Measurements from ENCODE around the gene MALL.
"Not testable (repeated sequence)": the region's sequence is repeated elsewhere in the genome, so short reads cannot be mapped to it uniquely, and the experiment has no call there.

MALL gene

GRCh38 chr2:110115291-110116032 is at the start of gene MALL:
Gene MALL, minus strand, starts transcription at chr2:110115822. Its CDS starts 30 bp downstream, at chr2:110115792.
- peak; percentile 84 for DNase-seq (ENCODE audit: low spot score)

- DNase-seq (ENCODE audit: low spot score) = peak; percentile 76
Observed at GRCh38 chr2:110157153-110157793, 41.7 kb upstream of the MALL start.

- not testable (repeated sequence) for DNase-seq (ENCODE audit: low spot score)
Observed at GRCh38 chr2:110154828-110155227, 39.2 kb upstream of the MALL start.

- not testable (repeated sequence) for DNase-seq (ENCODE audit: low spot score)
Observed at GRCh38 chr2:110154188-110154587, 38.6 kb upstream of the MALL start.

- no peak for DNase-seq (ENCODE audit: low spot score)
Observed at GRCh38 chr2:110153416-110153815, 37.8 kb upstream of the MALL start.

- no peak for DNase-seq (ENCODE audit: low spot score)
Observed at GRCh38 chr2:110152943-110153342, 37.3 kb upstream of the MALL start.

GRCh38 chr2:110149330-110150220 is 34.0 kb upstream of the MALL start:
- DNase-seq (ENCODE audit: low spot score) = peak; percentile 73

- DNase-seq (ENCODE audit: low spot score) = no peak
Observed at GRCh38 chr2:110146945-110147332, 31.3 kb upstream of the MALL start.

- no peak for DNase-seq (ENCODE audit: low spot score)
Observed at GRCh38 chr2:110146183-110146944, 30.7 kb upstream of the MALL start.

- no peak for DNase-seq (ENCODE audit: low spot score)
Observed at GRCh38 chr2:110143982-110144381, 28.4 kb upstream of the MALL start.

- no peak for DNase-seq (ENCODE audit: low spot score)
Observed at GRCh38 chr2:110140401-110140800, 24.8 kb upstream of the MALL start.

- DNase-seq (ENCODE audit: low spot score) = no peak
Observed at GRCh38 chr2:110134025-110134424, 18.4 kb upstream of the MALL start.

GRCh38 chr2:110131166-110131565 is 15.5 kb upstream of the MALL start:
- DNase-seq (ENCODE audit: low spot score) = no peak

- DNase-seq (ENCODE audit: low spot score) = no peak
Observed at GRCh38 chr2:110130757-110131156, 15.1 kb upstream of the MALL start.

- no peak for DNase-seq (ENCODE audit: low spot score)
Observed at GRCh38 chr2:110126906-110127305, 11.3 kb upstream of the MALL start.

GRCh38 chr2:110126086-110126773 is 10.6 kb upstream of the MALL start:
- no peak for DNase-seq (ENCODE audit: low spot score)

- no peak for DNase-seq (ENCODE audit: low spot score)
Observed at GRCh38 chr2:110124939-110125691, 9.5 kb upstream of the MALL start.

GRCh38 chr2:110124038-110124825 is 8.6 kb upstream of the MALL start:
- DNase-seq (ENCODE audit: low spot score) = no peak

- DNase-seq (ENCODE audit: low spot score) = no peak
Observed at GRCh38 chr2:110121592-110121991, 6.0 kb upstream of the MALL start.

- no peak for DNase-seq (ENCODE audit: low spot score)
Observed at GRCh38 chr2:110121052-110121334, 5.4 kb upstream of the MALL start.

Data from SW480 (cell line).